Smooth muscle cell (in vitro differentiated cells): Measurements from ENCODE around the gene JAKMIP3. TPM values are rescaled to one million over a fixed set of nuclear protein-coding genes. Genes with fewer than 3 reads are reported as not detected.

Experiments used
- DNase-seq: peaks from one replicate; lab custom pipeline; 2025; ENCODE audit not compliant: unreplicated experiment; lab: John Stamatoyannopoulos, UW
- H2AFZ ChIP-seq: fragments of 200-600 bp; sonication (generic); 2 replicates; pipeline ENCODE4 v1.6.0; 2016; ENCODE audit warnings: antibody characterized with exemption, low read depth, mild to moderate bottlenecking
- H3F3A ChIP-seq: fragments of 200-600 bp; sonication (generic); 2 replicates; pipeline ENCODE4 v1.6.0; 2017; ENCODE audit warnings: antibody characterized with exemption, low read depth
- H3K27ac ChIP-seq: fragments of 200-600 bp; sonication (generic); 2 replicates; pipeline ENCODE4 v1.5.1; 2016; ENCODE audit warnings: low read depth, mild to moderate bottlenecking
- H3K27me3 ChIP-seq: fragments of 200-600 bp; sonication (generic); 2 replicates; pipeline ENCODE4 v1.6.1; 2016; ENCODE audit warnings: low read depth, mild to moderate bottlenecking
- H3K36me3 ChIP-seq: fragments of 200-600 bp; sonication (generic); 2 replicates; pipeline ENCODE4 v1.5.1; 2016; ENCODE audit warnings: low read depth
- H3K4me1 ChIP-seq: fragments of 200-600 bp; sonication (generic); 2 replicates; pipeline ENCODE4 v1.5.1; 2016; ENCODE audit warnings: low read depth
- H3K4me2 ChIP-seq: fragments of 200-600 bp; sonication (generic); 2 replicates; pipeline ENCODE4 v1.6.0; 2016; ENCODE audit warnings: mild to moderate bottlenecking
- H3K4me3 ChIP-seq: fragments of 200-600 bp; sonication (generic); 2 replicates; pipeline ENCODE4 v1.5.1; 2016; ENCODE audit warnings: mild to moderate bottlenecking
- H3K79me2 ChIP-seq: fragments of 200-600 bp; sonication (generic); 2 replicates; pipeline ENCODE4 v1.6.0; 2016; ENCODE audit warnings: low read depth, mild to moderate bottlenecking
- H3K9ac ChIP-seq: fragments of 200-600 bp; sonication (generic); 2 replicates; pipeline ENCODE4 v1.6.0; 2016; ENCODE audit warnings: low read depth
- H3K9me3 ChIP-seq: fragments of 200-600 bp; sonication (generic); replicated peaks from 2 replicates; pipeline ENCODE4 v1.5.1; 2016; ENCODE audit warnings: low read depth
- H4K20me1 ChIP-seq: fragments of 200-600 bp; sonication (generic); 2 replicates; pipeline ENCODE4 v1.6.0; 2016; ENCODE audit warnings: low read depth
- CTCF ChIP-seq: fragments of 200-600 bp; sonication (generic); IDR thresholded peaks from 2 replicates; pipeline ENCODE4 v1.5.1; 2017; ENCODE audit warnings: borderline replicate concordance, mild to moderate bottlenecking, antibody characterized with exemption; ENCODE audit not compliant: insufficient read depth, poor library complexity, severe bottlenecking
- WGBS: methylation state at CpG from one replicate; pipeline ENCODE4 v1.1.7; 2016; ENCODE audit warnings: low lambda C conversion rate; 5-methylcytosine and 5-hydroxymethylcytosine counted together
- polyA plus RNA-seq: library from polyadenylated mRNA; unstranded; fragments of >200 nt; fragmentation: Nextera tagmentation; extraction: Ambion mirVana; gene quantifications from 2 replicates; pipeline ENCODE4 v1.2.1, GENCODE V29; 2016
- total RNA-seq: library from RNA; depleted of rRNA; stranded (reverse); fragments of >200 nt; gene quantifications from 2 replicates; pipeline ENCODE4 v1.2.3, GENCODE V29; 2014

Gene JAKMIP3
- total and polyA plus RNA-seq, 2 experiments from 2014 or later, result 0.09 TPM; not detected in 1

DNA sequence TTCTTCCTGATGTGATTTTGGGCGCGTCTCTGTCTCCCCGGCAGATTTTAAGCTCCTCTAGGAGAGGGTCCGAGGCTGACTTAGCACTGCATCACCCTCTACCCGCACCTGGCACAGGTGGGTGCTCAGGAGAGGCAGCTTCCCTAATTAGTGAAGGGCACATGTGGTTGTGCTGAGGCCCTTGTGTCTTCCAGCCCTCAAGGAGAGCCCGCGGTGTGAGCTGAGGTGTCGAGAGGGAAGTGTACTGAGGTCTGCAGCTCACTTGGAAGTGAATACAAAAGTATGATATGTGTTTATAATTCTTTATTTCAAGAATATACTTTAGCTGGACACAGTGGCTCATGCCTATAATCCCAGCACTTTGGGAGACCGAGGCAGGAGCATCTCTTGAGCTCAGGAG lies 20.4 kb upstream of the JAKMIP3 start:
- Histone ChIP-seq H3K9me3 (no peaks in the 10 kb centered on the region), H2AFZ (no peak overlapping the region), H3K27me3 (peaks cover 24% of the 10 kb centered on the region), H3K79me2 (no peaks in the 10 kb centered on the region), H3K9ac (no peak overlapping the region), H3K36me3 (no peaks in the 10 kb centered on the region), H3F3A (no peaks in the 10 kb centered on the region), H3K4me1 (no peaks in the 10 kb centered on the region), H3K4me3 (no peak overlapping the region), H3K4me2 (no peak overlapping the region), H3K27ac (no peak overlapping the region), H4K20me1 (no peaks in the 10 kb centered on the region)
- no peak for DNase-seq
- TF ChIP-seq CTCF, result no peak
- 95% methylated on average over 9 of the region's 9 CpGs for WGBS

DNA sequence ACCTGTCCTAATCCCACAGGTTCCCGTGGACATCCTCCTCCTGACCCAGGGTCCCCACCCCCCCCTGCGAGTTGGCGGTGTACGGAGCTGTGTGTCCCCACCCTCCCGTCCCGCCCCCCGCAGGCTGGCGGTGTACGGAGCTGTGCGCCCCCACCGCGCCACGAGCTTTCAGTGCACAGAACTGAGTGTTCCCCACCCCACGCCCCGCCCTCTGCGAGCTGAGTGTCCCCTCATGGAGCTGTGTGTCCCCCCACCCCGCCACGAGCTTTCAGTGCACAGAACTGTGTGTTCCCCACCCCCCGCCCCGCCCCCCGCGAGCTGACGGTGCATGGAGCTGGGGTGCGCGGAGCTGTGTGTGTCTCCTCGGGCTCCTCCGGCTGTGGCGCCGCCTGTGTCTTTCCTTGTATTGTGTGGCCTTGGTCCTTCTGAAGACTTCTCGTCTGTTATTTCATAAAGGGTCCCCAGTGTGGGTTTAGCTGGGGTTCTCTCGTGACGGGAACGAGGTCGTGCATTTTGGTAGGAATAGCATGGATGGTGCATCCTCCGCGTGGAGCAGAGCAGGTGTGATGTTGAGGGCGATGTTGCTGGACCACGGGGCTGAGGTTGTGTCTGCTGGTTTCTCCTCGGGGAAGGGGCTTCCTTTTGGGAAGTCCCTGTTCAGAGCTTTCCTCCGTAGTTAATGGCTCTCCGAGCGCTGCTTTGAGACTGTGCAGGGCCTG lies 18.0 kb upstream of the JAKMIP3 start:
- H3K79me2 ChIP-seq, result no peaks in the 10 kb centered on the region
- no peaks in the 10 kb centered on the region for H4K20me1 ChIP-seq
- H3K9me3 ChIP-seq, result no peaks in the 10 kb centered on the region
- no peak overlapping the region for H3K4me2 ChIP-seq
- no peak for DNase-seq
- WGBS, result 88% methylated on average over 29 of the region's 42 CpGs
- no peak overlapping the region for H3K4me3 ChIP-seq
- peaks cover 19% of the 10 kb centered on the region for H3K27me3 ChIP-seq
- H3F3A ChIP-seq, result no peaks in the 10 kb centered on the region
- H2AFZ ChIP-seq, result no peak overlapping the region
- no peak overlapping the region for H3K27ac ChIP-seq
- TF ChIP-seq CTCF, result no peak
- no peaks in the 10 kb centered on the region for H3K4me1 ChIP-seq
- no peaks in the 10 kb centered on the region for H3K36me3 ChIP-seq
- no peak overlapping the region for H3K9ac ChIP-seq

GRCh38 chr10:132048294-132048667 lies 17.5 kb upstream of the JAKMIP3 start:
- Histone ChIP-seq H2AFZ (no peak overlapping the region), H3K9ac (no peak overlapping the region), H4K20me1 (no peaks in the 10 kb centered on the region), H3K79me2 (no peaks in the 10 kb centered on the region), H3F3A (no peaks in the 10 kb centered on the region), H3K4me1 (no peaks in the 10 kb centered on the region), H3K9me3 (no peaks in the 10 kb centered on the region), H3K4me2 (no peak overlapping the region), H3K27ac (no peak overlapping the region), H3K27me3 (peaks cover 14% of the 10 kb centered on the region), H3K4me3 (no peak overlapping the region), H3K36me3 (no peaks in the 10 kb centered on the region)
- TF ChIP-seq CTCF, result no peak
- DNase-seq, result no peak
- 83% methylated on average over 7 of the region's 7 CpGs for WGBS

GRCh38 chr10:132050191-132050590 lies 15.6 kb upstream of the JAKMIP3 start:
- H3K4me2 ChIP-seq, result no peak overlapping the region
- no peak overlapping the region for H2AFZ ChIP-seq
- H4K20me1 ChIP-seq, result no peaks in the 10 kb centered on the region
- no peaks in the 10 kb centered on the region for H3K36me3 ChIP-seq
- H3K9ac ChIP-seq, result no peak overlapping the region
- H3K27me3 ChIP-seq, result peaks cover 3% of the 10 kb centered on the region
- TF ChIP-seq CTCF, result no peak
- H3K4me1 ChIP-seq, result no peaks in the 10 kb centered on the region
- WGBS, result 75% methylated on average over 11 of the region's 11 CpGs
- H3K4me3 ChIP-seq, result no peak overlapping the region
- H3K79me2 ChIP-seq, result no peaks in the 10 kb centered on the region
- H3K27ac ChIP-seq, result no peak overlapping the region
- DNase-seq, result no peak
- H3K9me3 ChIP-seq, result no peaks in the 10 kb centered on the region
- H3F3A ChIP-seq, result no peaks in the 10 kb centered on the region
